GM19455 (cell line): Measurements from ENCODE around the gene SIGLEC1.

ENCODE experiments used
- ATAC-seq: cut with Tn5 transposase; IDR thresholded peaks from one replicate; pipeline ENCODE4 v1.9.1; 2021; ENCODE audit not compliant: unreplicated experiment

Gene SIGLEC1

GRCh38 chr20:3681352-3681930 is 31.0 kb downstream of the SIGLEC1 start:
- ATAC-seq: no peak

- no peak for ATAC-seq
Measured at GRCh38 chr20:3680701-3681351, 31.6 kb downstream of the SIGLEC1 start.

GRCh38 chr20:3679749-3680700 is 32.4 kb downstream of the SIGLEC1 start:
- ATAC-seq: no peak

GRCh38 chr20:3678856-3679720 is 33.3 kb downstream of the SIGLEC1 start:
- ATAC-seq: no peak

GRCh38 chr20:3678198-3678597 is 34.2 kb downstream of the SIGLEC1 start:
- ATAC-seq: no peak

- ATAC-seq: no peak
Measured at GRCh38 chr20:3677733-3678132, 34.7 kb downstream of the SIGLEC1 start.

GRCh38 chr20:3674995-3675900 is 37.2 kb downstream of the SIGLEC1 start:
- ATAC-seq: no peak

- ATAC-seq: no peak
Measured at GRCh38 chr20:3674447-3674846, 38.0 kb downstream of the SIGLEC1 start.

- ATAC-seq: no peak
Measured at GRCh38 chr20:3673221-3674070, 39.0 kb downstream of the SIGLEC1 start.

GRCh38 chr20:3672547-3673171 is 39.7 kb downstream of the SIGLEC1 start:
- no peak for ATAC-seq

GRCh38 chr20:3671986-3672546 is 40.3 kb downstream of the SIGLEC1 start:
- no peak for ATAC-seq

- no peak for ATAC-seq
Measured at GRCh38 chr20:3670945-3671344, 41.5 kb downstream of the SIGLEC1 start.

- no peak for ATAC-seq
Measured at GRCh38 chr20:3670511-3670910, 41.9 kb downstream of the SIGLEC1 start.

- ATAC-seq: no peak
Measured at GRCh38 chr20:3669710-3670367, 42.6 kb downstream of the SIGLEC1 start.

- ATAC-seq: no peak
Measured at GRCh38 chr20:3667434-3668037, 44.9 kb downstream of the SIGLEC1 start.

- ATAC-seq: no peak
Measured at GRCh38 chr20:3663858-3664257, 48.5 kb downstream of the SIGLEC1 start.

- no peak for ATAC-seq
Measured at GRCh38 chr20:3663031-3663701, 49.2 kb downstream of the SIGLEC1 start, which contains the start of gene GFRA4. TSS of gene GFRA4 (minus strand) at chr20:3663399. CDS start at chr20:3663399, 0 bp downstream.
